Common myeloid progenitor, CD34-positive (primary cell): ENCODE data around the gene HMCES.
"Not testable (repeated sequence)": the region's sequence is repeated elsewhere in the genome, so short reads cannot be mapped to it uniquely, and the experiment has no call there.

Experiments
- CTCF ChIA-PET: fragments of 350-600 bp; sonication (Branson Sonifier 250); formaldehyde crosslinking; loops from one replicate; lab custom pipeline; 2021; ENCODE audit warnings: antibody characterized with exemption; lab: Charles Lee
- POLR2A ChIA-PET: fragments of 350-600 bp; sonication (Branson Sonifier 250); formaldehyde crosslinking; loops from one replicate; lab custom pipeline; 2021; ENCODE audit warnings: antibody characterized with exemption; lab: Charles Lee
- DNase-seq, 3 donors: peaks; one replicate each; pipeline versions ENCODE4 v3.0.0 to v3.0.0-alpha.2; 2013
- H3K27ac ChIP-seq, 2 experiments: 1 replicate in 1 of 2; 2 replicates in 1 of 2; pipeline ENCODE4 v1.7.0; 2013; ENCODE audit warnings: inconsistent platforms in 2 of 2, low read length in 2 of 2, mild to moderate bottlenecking in 2 of 2, low read depth in 1 of 2, moderate library complexity in 1 of 2; ENCODE audit not compliant: severe bottlenecking in 2 of 2, insufficient read depth in 1 of 2, poor library complexity in 1 of 2
- H3K27me3 ChIP-seq, 5 experiments: replicated peaks in 2 of 5; 1 replicate in 3 of 5; 2 replicates in 2 of 5; pipeline versions ENCODE4 v1.6.1 to v1.7.0; 2013; ENCODE audit warnings: low read length in 4 of 5, mild to moderate bottlenecking in 2 of 5, moderate library complexity in 2 of 5, inconsistent platforms in 1 of 5; ENCODE audit not compliant: insufficient read depth in 5 of 5, control insufficient read depth in 4 of 5
- H3K36me3 ChIP-seq, 4 experiments: 1 replicate in 2 of 4; 2 replicates in 2 of 4; pipeline versions ENCODE4 v1.6.1 to v1.7.0; 2013; ENCODE audit warnings: low read length in 3 of 4, control low read depth in 1 of 4, mild to moderate bottlenecking in 1 of 4; ENCODE audit not compliant: control insufficient read depth in 4 of 4, insufficient read depth in 4 of 4
- H3K4me1 ChIP-seq, 4 experiments: 1 replicate in 3 of 4; 2 replicates in 1 of 4; pipeline versions ENCODE4 v1.6.1 to v1.7.1; 2013; ENCODE audit warnings: low read length in 3 of 4, mild to moderate bottlenecking in 3 of 4, control low read depth in 1 of 4, inconsistent platforms in 1 of 4, moderate library complexity in 1 of 4; ENCODE audit not compliant: control insufficient read depth in 4 of 4, insufficient read depth in 4 of 4; ENCODE audit errors: control extremely low read depth in 1 of 4
- H3K4me3 ChIP-seq, 7 experiments: 1 replicate in 4 of 7; 2 replicates in 3 of 7; pipeline versions ENCODE4 v1.5.1 to v1.7.0; 2013; ENCODE audit warnings: mild to moderate bottlenecking in 7 of 7, low read length in 6 of 7, moderate library complexity in 6 of 7, inconsistent platforms in 2 of 7, low read depth in 2 of 7, control low read depth in 1 of 7; ENCODE audit not compliant: insufficient read depth in 4 of 7, control insufficient read depth in 1 of 7; ENCODE audit errors: extremely low read depth in 1 of 7
- H3K9me3 ChIP-seq, 5 experiments: 1 replicate in 4 of 5; 2 replicates in 1 of 5; pipeline versions ENCODE4 v1.6.1 to v1.7.1; 2013; ENCODE audit warnings: low read length in 4 of 5, mild to moderate bottlenecking in 2 of 5, inconsistent platforms in 1 of 5, low read depth in 1 of 5, moderate library complexity in 1 of 5; ENCODE audit not compliant: control insufficient read depth in 4 of 5, insufficient read depth in 2 of 5; ENCODE audit errors: control extremely low read depth in 1 of 5
- WGBS: methylation state at CpG from one replicate; pipeline ENCODE4 v1.1.5; 2013; ENCODE audit not compliant: insufficient coverage; 5-methylcytosine and 5-hydroxymethylcytosine counted together

Gene HMCES

DNA sequence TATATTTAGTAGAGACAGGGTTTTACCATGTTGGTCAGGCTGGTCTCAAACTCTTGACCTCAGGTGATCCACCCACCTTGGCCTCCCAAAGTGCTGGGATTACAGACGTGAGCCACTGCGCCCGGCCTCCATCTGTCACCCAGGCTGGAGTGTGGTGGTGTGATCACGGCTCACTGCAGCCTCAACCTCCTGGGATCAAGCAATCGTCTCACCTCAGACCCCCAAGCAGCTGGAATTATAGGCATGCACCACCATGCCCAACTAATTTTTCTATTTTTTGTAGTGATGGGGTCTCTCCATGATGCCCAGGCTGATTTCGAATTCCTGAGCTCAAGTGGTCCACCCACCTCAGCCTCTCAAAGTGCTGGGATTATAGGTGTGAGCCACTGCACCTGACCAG is 13.7 kb upstream of the HMCES start:
- H3K27me3 ChIP-seq, CTCF ChIA-PET, DNase-seq, H3K4me3 ChIP-seq, H3K4me1 ChIP-seq, H3K9me3 ChIP-seq, H3K27ac ChIP-seq, POLR2A ChIA-PET: not testable (repeated sequence)
- 88% methylated on average over 4 of the region's 6 CpGs for WGBS
- peaks cover 49 to 94% (median 79%) of the 10 kb centered on the region in 4 experiments for H3K36me3 ChIP-seq

DNA sequence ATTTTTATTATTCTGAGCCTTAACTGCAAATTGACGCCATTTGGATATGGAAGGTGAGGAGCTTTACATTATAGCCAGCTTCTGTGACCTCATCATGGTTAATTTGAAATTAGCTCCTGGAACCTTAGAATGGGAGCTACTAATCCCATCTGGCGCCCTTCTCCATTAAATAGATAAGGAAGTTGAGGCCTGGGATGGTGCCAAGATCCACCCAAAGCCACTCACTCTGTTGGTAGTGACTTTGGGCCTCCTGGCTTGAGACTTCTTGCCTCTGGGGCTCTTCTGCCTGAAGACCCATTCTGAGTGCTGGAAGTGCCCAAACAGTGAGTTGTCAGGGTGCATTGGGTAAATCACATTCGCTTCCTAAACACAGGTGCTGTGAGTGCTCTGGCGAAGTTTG is 12.0 kb upstream of the HMCES start:
- Histone ChIP-seq H3K4me3 (no peak overlapping the region), H3K36me3 (peaks cover 41 to 92% (median 78%) of the 10 kb centered on the region in 4 experiments), H3K4me1 (no peaks in the 10 kb centered on the region), H3K9me3 (no peaks in the 10 kb centered on the region), H3K27me3 (no peaks in the 10 kb centered on the region), H3K27ac (no peak overlapping the region)
- WGBS = 100% methylated on average over 4 of the region's 4 CpGs
- ChIA-PET POLR2A (no interaction called here), CTCF (interaction anchor here (0.9 to 1.2 kb wide), 3 partner anchors 11 to 213 kb away, joined by 3 to 5 read pairs (median 3); partner anchors contain the start of gene COPG1)
- DNase-seq = no peak

DNA sequence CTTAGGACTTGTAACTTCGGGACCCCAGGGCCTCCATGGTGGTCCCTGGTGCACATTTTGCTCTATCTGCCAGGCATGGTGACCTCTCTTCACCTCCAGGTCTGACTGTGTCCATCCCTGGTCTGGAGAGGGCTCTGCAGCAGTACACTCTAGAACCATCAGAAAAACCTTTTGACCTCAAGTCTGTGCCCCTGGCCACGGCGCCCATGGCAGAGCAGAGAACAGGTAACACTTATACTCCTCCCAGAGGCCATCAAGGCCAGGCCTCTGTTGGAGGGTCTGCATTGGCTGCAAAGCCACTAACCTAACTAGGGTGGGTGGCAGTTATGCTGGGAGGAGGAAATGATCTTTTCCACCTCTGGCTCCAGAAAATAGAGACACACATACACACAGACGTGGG is 10.3 kb upstream of the HMCES start:
- WGBS = 94% methylated on average over 3 of the region's 4 CpGs
- peaks cover 52 to 96% (median 80%) of the 10 kb centered on the region in 4 experiments for H3K36me3 ChIP-seq

DNA sequence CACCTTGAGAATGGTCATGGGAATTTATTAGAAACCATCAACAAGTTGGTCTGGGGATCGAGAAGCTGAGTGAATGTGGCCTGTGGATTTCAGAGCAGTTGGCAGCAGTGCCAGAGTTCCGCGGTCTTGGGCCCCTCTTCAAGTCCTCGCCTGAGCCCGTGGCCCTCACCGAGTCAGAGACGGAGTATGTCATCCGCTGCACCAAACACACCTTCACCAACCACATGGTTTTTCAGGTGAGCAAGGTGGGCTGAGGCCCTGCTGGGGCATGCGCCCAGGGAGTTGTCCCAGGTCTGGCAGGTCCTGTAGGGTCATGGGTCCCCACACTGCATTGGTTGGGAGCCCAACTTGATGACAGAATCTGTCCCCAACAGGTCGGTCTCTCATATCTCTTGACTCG is 7.0 kb upstream of the HMCES start:
- ChIA-PET CTCF (interaction anchor here (0.7 to 1.7 kb wide), 2 partner anchors 17 to 26 kb away, joined by 3 read pairs; no protein-coding TSS in a partner anchor), POLR2A (no interaction called here)
- Histone ChIP-seq H3K4me3 (no peak overlapping the region), H3K27ac (no peak overlapping the region), H3K4me1 (no peaks in the 10 kb centered on the region), H3K9me3 (no peaks in the 10 kb centered on the region), H3K36me3 (peaks cover 44 to 95% (median 76%) of the 10 kb centered on the region in 4 experiments), H3K27me3 (no peaks in the 10 kb centered on the region)
- 98% methylated on average over 8 of the region's 11 CpGs for WGBS
- no peak for DNase-seq

More for the DNA sequence above, 10.3 kb upstream of the HMCES start:
- CTCF ChIA-PET = no interaction called here
- H3K9me3 ChIP-seq = no peaks in the 10 kb centered on the region
- no peak overlapping the region for H3K4me3 ChIP-seq
- DNase-seq = no peak
- POLR2A ChIA-PET = no interaction called here
- no peak overlapping the region for H3K27ac ChIP-seq
- H3K27me3 ChIP-seq = no peaks in the 10 kb centered on the region
- H3K4me1 ChIP-seq = no peaks in the 10 kb centered on the region

DNA sequence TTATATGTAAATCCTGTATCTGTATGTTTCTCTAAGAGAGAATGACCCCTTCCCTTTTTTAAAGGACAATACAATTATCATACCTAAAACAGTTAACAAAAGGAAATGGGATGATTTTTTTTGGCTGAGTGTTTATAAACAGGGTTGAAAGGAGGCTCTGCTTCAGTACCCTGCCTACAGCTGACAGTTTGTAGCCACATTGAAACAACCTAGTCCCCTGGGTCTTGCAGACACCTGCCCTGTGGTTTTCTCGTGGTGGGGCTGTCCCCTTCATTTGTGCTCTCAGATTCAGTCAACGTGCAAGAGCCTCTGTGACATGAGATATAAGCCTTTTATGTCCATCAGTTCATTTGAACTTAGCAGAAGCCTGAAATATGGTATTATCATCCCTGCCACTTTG is 2.3 kb upstream of the HMCES start:
- ChIA-PET CTCF (interaction anchor here (1.5 kb wide), 1 partner anchor 15 kb away, joined by 4 read pairs; no protein-coding TSS in a partner anchor), POLR2A (no interaction called here)
- peaks cover 14 to 61% (median 47%) of the 10 kb centered on the region in 4 experiments for H3K36me3 ChIP-seq
- no peaks in the 10 kb centered on the region for H3K9me3 ChIP-seq
- no peaks in the 10 kb centered on the region for H3K27me3 ChIP-seq
- peaks cover 2 to 20% (median 15%) of the 10 kb centered on the region in 4 experiments for H3K4me1 ChIP-seq
- DNase-seq = peak in 2 of 3 donors; percentile 34 to 47
- 73% methylated on average over 2 of the region's 2 CpGs for WGBS
- H3K27ac ChIP-seq = no peak overlapping the region
- H3K4me3 ChIP-seq = no peak overlapping the region

DNA sequence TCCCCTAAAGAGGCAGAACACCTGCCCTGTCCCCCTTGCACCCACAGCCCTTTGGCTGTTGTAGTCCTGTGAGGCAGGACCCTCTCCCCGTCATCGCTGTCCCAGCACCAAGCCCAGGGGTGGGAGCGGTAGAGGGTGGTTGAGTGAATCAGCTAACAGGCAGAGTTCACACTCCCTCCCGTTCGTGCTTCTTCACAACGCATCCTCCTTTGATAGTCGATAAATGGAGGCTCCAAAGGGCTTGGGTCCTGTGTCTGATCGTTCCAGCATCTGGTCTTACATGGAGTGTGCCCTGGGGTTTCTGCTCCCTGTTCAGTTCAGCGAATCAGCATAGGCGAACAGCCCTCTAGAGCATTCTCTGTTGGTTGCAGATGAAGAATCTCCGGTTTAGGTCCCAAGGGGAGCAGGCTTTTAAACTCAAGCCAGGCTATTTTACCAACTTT is 820 bp upstream of the HMCES start:
- WGBS = 89% methylated on average over 11 of the region's 11 CpGs
- Histone ChIP-seq H3K27me3 (no peaks in the 10 kb centered on the region), H3K4me1 (peaks cover 6 to 28% (median 19%) of the 10 kb centered on the region in 4 experiments), H3K36me3 (peaks cover 7 to 48% (median 35%) of the 10 kb centered on the region in 4 experiments), H3K27ac (peak overlapping the region; percentile 84 to 87), H3K4me3 (peak overlapping the region in 6 of 7 experiments; percentile 73 to 99 (median 93)), H3K9me3 (no peaks in the 10 kb centered on the region)
- POLR2A ChIA-PET = interaction anchor here (3.6 kb wide), 1 partner anchor 38 kb away, joined by 26 read pairs; a partner anchor contains a TSS
- CTCF ChIA-PET = interaction anchor here (1.1 to 1.5 kb wide), 3 partner anchors 17 to 38 kb away, joined by 3 to 4 read pairs (median 4); a partner anchor contains a TSS
- DNase-seq = peak in 2 of 3 donors; percentile 30 to 34
